KOPT-K1 (cell line): ENCODE results near the gene NSMCE1.

Experiments
- H3K27ac ChIP-seq: fragments of 200-600 bp; sonication (generic); 2 replicates; pipeline ENCODE4 v1.5.1; 2016; ENCODE audit warnings: antibody characterized with exemption, mild to moderate bottlenecking, low read depth, low read length; ENCODE audit not compliant: poor library complexity, severe bottlenecking
- H3K36me3 ChIP-seq: fragments of 200-600 bp; sonication (generic); 2 replicates; pipeline ENCODE4 v1.5.1; 2017; ENCODE audit warnings: antibody characterized with exemption, mild to moderate bottlenecking, low read length, moderate library complexity; ENCODE audit not compliant: insufficient read depth
- H3K9me3 ChIP-seq: fragments of 200-600 bp; sonication (generic); 2 replicates; pipeline ENCODE4 v1.5.1; 2017; ENCODE audit warnings: antibody characterized with exemption, low read length, mild to moderate bottlenecking; ENCODE audit not compliant: insufficient read depth, poor library complexity, severe bottlenecking

Gene NSMCE1

DNA sequence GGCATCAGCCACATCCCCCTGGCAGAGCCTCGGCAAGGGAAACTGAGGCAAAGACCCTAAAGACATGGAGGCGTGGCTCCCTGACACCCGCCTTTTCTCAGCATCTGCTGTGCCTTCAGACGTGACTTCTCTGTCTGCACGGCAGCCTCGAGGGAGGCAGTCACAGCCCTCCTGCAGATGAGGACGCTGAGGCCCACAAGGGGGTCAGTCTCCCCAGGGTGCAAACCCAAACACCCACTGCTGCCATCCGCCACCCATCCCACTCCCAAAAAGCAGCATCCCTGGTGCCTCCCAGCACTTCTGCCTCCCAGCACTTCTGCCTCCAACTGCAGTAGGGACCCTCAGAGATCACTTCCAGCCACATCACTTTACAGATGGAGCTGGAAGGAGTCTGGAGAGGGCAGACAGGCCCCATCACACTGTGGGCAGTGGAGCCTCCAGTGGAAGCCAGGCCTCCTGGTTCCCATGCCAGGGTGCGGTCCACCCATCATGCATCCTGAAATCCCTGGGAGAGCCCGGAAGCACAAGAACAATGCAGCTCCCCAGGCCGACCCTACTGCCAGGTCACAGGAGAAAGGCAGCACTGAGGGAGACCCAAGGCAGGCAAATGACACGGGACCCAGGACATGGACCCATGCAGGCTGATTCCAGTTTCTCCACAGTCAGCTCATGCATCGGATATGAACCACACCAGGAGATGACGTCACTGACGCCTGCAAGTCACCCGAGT lies 41.4 kb downstream of the NSMCE1 start:
- Histone ChIP-seq H3K9me3 (no peaks in the 10 kb centered on the region), H3K27ac (no peak overlapping the region), H3K36me3 (peaks cover 44% of the 10 kb centered on the region)

DNA sequence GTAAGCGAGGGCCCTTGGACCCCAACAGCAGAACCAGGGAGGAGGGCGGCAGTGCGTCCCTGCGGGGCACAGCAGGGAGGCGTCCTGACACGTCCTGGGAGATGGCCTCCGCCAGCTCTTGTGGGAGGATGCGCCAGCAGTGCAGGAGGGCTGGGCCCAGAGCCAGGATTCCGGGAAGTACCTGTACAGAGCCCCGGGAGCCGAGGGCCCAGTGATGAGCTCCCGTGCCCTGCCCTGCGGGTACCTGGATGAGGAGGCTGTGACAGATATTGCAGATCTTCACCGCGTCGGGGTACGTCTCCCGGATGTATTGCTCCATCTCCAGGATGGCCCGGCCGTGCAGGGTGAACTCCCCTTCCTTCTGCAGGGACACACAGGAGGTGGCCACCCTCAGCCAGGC lies 42.1 kb downstream of the NSMCE1 start:
- H3K36me3 ChIP-seq: peaks cover 44% of the 10 kb centered on the region
- H3K9me3 ChIP-seq: no peaks in the 10 kb centered on the region
- no peak overlapping the region for H3K27ac ChIP-seq

DNA sequence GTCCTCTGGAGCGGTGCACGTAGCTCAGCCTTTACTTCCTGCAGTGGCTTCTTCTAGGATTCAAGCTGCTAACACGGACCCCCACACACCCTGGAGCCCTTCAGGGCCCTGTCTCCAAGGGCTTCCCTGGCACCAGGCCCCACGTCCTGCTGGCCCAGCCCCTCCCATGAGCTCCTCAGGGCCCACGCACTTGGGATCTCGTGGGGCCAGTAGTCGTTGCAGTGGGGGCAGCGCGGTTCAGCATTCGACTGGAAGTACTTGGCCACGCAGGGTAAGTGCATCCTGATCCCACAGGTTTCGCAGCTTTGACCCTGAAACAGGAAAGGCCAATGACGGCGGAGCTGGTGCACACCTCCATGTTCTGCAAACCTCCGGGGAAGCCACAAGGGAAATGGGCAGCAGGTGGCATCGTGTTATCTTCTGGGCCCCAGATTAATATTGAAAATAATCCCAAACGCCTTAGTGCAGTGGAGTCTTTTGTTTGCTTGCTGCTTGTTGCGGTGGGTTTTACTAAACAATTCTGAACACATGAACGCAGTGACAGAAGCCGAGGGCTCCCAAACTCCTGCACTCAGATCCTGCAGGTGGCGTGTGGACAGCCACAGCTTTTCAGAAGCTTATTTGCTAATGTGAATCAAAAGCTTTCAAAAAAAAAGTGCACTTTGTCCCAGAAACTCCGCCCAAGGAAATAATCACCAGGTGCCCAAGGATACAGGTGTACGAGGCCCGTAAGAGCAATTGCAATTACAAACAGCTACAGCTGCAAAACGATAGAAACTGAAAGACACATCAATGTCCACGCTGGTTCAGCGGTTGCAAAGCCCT lies 42.8 kb downstream of the NSMCE1 start:
- peaks cover 48% of the 10 kb centered on the region for H3K36me3 ChIP-seq

DNA sequence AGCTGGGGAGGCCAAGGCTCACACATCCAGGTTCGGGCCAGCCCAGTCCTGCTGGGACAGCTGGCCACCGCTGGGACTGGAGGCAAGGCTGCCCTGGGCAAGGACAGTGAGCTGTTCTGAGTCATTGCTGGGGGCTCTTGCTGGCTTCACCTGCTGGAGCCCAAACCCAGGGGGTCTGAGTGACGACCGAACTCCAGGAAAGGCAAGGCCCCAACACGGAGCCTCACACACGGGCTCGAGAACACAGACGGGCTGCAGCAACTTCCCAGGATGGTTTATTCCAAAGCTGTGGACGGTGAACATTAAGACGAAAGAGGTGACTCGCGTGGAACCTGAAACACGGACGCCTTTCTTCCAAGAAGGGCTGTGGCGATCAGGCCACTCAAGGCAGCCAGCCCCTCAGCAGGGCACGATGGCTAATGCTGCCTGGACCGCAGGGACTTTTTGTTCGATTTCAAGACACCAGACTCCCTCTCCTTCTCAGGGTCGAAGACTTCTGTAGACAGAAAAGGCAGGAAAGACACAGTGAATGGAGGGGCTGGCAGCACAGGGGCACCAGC lies 43.8 kb downstream of the NSMCE1 start:
- no peak overlapping the region for H3K27ac ChIP-seq

More for the DNA sequence above, 42.8 kb downstream of the NSMCE1 start:
- Histone ChIP-seq H3K9me3 (no peaks in the 10 kb centered on the region), H3K27ac (no peak overlapping the region)

DNA sequence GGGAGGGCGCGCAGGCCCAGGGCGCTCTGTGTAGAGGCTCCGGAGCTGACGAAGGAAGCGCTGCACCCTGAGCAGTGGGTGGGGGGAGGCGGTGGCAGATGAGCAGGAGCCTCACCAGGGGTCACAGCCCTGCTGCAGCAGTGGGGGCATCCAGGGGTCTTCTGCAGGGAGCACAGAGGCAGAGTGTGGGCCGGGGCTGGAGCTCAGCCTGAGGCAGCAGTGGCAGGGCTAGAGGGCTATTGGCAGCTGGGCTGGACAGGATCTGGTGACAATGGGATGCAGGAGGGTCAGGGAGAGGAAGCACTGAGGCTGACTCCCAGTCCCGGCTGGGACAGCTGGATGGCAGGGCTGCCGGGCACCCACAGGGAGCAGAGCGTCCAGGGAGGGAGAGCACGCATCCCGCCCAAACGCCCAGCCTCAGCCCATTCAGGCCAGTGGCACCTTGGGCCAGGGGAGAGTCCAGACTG lies 44.3 kb downstream of the NSMCE1 start:
- H3K9me3 ChIP-seq: no peaks in the 10 kb centered on the region
- peaks cover 53% of the 10 kb centered on the region for H3K36me3 ChIP-seq
- H3K27ac ChIP-seq: no peak overlapping the region

More for the DNA sequence above, 43.8 kb downstream of the NSMCE1 start:
- Histone ChIP-seq H3K36me3 (peaks cover 53% of the 10 kb centered on the region), H3K9me3 (no peaks in the 10 kb centered on the region)

DNA sequence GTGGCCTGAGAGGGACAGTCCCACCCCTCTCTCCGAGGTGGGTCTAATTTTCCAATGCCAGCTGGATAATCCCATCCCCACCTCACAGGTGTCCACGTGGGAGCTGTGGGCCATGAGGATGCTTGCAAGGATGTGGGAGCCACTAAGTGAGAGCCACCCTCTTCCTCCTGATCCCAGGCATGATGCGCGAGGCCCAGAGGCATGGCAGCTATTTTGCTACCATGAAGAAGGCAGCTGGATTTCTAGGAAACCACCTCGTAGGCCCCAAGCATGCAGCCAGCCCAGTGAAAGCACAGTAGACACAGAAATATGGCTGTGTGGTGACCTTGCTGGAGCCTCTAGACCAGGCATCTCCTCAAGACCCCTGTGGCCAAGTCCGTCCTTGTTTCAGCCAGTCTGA lies 44.9 kb downstream of the NSMCE1 start:
- H3K36me3 ChIP-seq: peaks cover 53% of the 10 kb centered on the region
- no peaks in the 10 kb centered on the region for H3K9me3 ChIP-seq
- H3K27ac ChIP-seq: no peak overlapping the region

DNA sequence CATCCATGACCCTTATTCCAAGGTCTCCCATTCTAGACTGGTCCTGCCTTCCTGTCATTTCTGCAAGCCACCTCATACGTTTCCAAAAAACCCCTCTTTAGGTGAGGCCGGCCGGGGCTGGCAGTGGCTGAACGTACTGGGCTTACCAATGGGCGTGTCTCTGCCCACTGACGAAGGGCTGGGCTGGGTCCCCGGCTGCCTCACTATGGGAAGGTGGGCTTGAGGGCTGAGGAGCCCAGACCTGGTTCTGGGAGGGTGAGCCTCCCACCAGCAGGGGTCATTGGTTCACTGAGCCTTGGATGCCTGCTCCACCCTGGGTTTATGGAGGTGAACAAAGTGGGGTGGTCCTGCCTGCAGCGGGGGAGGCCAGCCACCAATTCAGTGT lies 45.4 kb downstream of the NSMCE1 start:
- Histone ChIP-seq H3K9me3 (no peaks in the 10 kb centered on the region), H3K36me3 (peaks cover 53% of the 10 kb centered on the region), H3K27ac (no peak overlapping the region)

DNA sequence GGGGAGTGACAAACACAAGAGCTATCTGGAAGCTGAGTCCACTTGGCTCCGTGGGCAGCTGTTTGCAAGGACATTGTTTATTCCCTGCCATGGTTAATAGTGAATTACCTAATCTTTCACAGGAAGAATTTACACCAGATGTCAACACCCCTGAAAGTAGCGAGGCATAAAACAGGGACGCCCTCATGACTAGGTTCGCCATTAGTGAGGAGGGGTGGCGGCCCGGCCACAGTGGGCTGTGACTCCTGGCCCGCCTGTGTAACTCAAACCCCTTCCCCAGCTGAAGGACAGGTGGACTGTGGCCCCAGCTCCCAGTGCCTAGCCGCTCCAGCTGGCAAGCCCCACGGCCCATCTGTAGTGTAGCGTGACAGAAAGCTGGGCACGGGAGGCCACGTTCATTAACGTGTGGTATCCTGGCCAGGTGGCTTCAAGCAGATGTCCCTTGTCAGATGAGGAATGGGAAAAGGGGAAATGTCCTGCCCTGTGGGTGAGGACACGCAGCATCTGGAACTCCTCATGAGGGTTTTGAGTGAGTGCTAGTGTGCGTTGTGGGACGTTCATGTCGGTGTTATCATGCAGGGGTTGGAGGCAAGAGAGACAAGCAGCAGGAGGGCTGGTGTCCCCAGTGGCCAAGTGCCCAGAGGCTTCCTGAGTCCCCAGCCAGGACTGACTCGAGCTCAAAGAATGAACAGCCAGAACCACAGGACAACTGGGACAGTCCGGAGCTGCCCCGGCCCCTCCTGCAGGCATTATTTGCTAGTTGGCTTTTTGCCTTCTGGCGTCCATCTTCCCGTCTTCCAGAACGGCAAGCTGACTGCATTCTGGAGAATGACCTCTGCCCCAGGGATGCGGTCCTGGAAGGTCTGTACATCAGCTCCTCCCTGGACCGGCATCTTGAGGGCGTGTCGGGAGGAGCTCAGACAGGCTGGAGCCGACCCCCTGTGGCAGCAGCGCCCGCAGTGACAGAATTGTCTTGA lies 46.0 kb downstream of the NSMCE1 start:
- no peak overlapping the region for H3K27ac ChIP-seq
- peaks cover 57% of the 10 kb centered on the region for H3K36me3 ChIP-seq
- H3K9me3 ChIP-seq: no peaks in the 10 kb centered on the region

DNA sequence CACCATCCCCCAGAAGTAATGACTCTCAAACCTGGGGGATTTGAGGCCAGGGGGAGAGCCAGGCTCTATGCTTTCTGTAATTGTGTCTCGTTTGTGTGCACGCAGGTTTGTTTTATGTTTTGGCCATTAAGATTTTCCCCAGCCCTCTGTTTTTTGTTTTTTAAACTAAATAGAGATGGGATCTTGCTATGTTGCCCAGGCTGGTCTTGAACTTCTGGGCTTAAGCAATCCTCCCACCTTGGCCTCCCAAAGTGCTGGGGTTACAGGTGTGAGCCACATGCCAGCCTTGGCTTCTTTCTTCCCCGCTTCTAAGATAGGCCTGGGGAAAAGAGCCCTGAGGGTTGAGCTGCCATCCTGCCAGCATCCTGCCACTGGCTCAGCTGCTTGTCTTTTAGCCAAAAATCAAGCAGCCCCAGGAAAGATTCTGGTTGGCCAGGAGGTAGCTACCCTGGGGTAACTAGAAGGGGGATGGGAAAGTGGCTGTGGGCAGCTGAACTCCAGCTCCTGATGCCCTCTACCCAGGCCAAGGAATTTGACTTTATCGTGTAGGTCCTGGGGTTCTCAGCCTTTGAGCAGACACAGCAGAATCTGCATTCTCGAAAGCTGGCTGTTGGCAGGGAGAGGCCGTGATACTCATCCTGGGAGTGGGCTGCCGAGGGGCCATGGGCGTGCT lies 46.9 kb downstream of the NSMCE1 start:
- H3K36me3 ChIP-seq: peaks cover 63% of the 10 kb centered on the region
- H3K27ac ChIP-seq: no peak overlapping the region
- no peaks in the 10 kb centered on the region for H3K9me3 ChIP-seq

DNA sequence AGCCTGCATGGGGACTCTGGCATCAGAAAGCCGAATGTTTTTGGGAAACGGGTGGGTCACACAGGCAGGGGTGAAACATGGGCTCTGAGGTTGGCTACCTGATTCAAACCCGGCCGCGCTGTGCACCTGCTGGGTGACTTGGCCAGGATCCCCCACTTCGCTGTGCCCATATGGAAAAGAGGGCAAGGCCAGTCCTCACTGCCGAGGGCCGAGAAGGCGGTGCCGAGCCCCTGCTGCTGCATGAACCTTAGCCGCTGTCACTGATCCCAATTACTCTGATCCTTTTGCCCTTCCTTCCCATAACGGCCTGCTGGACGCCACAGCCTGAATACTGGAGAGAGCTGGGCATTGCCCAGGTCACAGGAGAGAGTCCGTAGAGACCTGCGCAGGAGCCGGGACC lies 47.6 kb downstream of the NSMCE1 start:
- Histone ChIP-seq H3K27ac (no peak overlapping the region), H3K36me3 (peaks cover 61% of the 10 kb centered on the region)

DNA sequence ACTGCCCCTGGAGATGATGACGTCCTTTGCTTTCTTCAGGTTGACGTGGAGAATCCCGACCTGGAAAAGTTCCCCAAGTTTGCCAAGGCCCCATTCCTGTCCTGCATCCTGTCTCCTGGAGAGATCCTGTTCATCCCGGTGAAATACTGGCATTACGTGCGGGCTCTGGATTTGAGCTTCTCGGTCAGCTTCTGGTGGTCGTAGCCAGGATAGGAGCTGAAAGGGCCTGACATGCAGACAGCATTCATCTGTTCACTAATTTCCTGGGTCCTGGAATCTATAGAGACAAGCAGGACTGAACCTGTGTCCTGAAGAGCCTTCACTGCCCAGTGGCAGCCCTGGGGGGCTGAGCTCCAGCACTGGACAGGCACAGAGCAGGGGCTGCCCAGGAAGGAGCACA lies 48.0 kb downstream of the NSMCE1 start:
- no peak overlapping the region for H3K27ac ChIP-seq
- no peaks in the 10 kb centered on the region for H3K9me3 ChIP-seq
- peaks cover 61% of the 10 kb centered on the region for H3K36me3 ChIP-seq

More for the DNA sequence above, 47.6 kb downstream of the NSMCE1 start:
- H3K9me3 ChIP-seq: no peaks in the 10 kb centered on the region

DNA sequence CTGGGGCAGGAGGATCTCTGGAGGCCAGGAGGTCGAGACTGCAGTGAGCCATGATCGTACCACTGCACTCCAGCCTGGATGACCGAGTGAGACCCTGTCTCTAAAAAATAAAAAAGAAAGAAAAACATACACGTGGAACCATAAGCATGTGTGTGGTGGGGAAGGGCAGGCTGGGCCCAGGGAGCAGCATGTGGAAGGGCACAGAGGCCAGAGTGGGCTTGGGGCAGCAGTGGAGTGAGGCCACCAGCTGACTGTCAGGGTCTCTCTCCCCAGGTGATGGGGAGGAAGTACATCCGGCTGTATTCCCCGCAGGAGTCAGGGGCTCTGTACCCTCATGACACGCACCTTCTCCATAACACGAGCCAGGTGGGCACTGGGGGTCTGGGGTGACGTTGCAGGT lies 48.5 kb downstream of the NSMCE1 start:
- Histone ChIP-seq H3K9me3 (no peaks in the 10 kb centered on the region), H3K27ac (no peak overlapping the region), H3K36me3 (peaks cover 57% of the 10 kb centered on the region)

DNA sequence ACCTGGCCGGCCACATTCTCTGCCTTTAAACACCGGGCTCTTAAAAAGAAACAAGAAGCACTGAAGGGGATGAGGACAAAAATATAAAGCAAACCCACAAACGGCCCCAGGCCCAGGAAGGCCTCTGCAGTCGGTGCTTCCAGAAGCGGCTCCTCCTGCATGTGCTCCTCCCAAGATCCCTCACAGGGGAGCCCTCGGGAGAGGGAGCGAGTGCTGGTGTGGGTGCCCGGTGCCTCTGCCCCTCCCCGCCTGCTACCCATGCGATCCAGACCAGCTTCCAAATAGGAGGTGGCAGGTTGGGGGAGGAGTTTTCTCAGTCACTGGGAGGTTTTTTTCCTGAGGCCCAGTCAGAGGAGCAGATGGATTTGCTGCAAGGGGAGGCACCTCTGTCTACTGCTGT lies 49.4 kb downstream of the NSMCE1 start:
- H3K36me3 ChIP-seq: peaks cover 56% of the 10 kb centered on the region
- no peak overlapping the region for H3K27ac ChIP-seq

DNA sequence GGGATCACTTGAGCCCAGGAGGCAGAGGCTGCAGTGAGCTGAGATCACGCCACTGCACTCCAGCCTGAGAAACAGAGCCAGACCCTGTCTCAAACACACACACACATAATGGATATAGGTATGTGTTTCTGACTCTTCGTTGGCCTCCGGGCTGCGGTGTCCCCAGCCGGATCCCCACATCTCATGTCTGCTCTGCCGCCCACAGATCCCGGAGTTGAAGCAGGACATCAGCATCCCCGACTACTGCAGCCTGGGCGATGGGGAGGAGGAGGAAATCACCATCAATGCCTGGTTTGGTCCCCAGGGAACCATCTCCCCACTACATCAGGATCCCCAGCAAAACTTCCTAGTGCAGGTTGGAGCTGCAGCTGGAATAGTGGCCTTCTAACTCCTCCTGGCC lies 49.8 kb downstream of the NSMCE1 start:
- Histone ChIP-seq H3K27ac (no peak overlapping the region), H3K36me3 (peaks cover 55% of the 10 kb centered on the region), H3K9me3 (no peaks in the 10 kb centered on the region)

More for the DNA sequence above, 49.4 kb downstream of the NSMCE1 start:
- H3K9me3 ChIP-seq: no peaks in the 10 kb centered on the region
